ENCODE data around the gene FAM171A1.

The FAM171A1 gene

GRCh38 chr10:15197911-15198310 lies 173.2 kb downstream of the FAM171A1 start:
- Histone ChIP-seq H3K9me3 (peaks cover 13% of the 10 kb centered on the region), H3K27ac (no peak overlapping the region), H3K4me3 (ENCODE audit: low read depth in 1 of 2, low read length in 1 of 2) (no peak overlapping the region), H3K27me3 (peaks cover 50% of the 10 kb centered on the region), H3K4me1 (ENCODE audit: control insufficient read depth in 1 of 2, insufficient read depth in 1 of 2, low read depth in 1 of 2, low read length in 1 of 2) (peaks cover 4 to 5% of the 10 kb centered on the region in 2 experiments), H3K36me3 (no peaks in the 10 kb centered on the region)
- no peak for TF ChIP-seq CTCF (IDR thresholded peaks at IDR 0.05)

GRCh38 chr10:15197276-15197675 lies 173.8 kb downstream of the FAM171A1 start:
- Histone ChIP-seq H3K27ac (no peak overlapping the region), H3K36me3 (no peaks in the 10 kb centered on the region), H3K4me1 (ENCODE audit: control insufficient read depth in 1 of 2, insufficient read depth in 1 of 2, low read depth in 1 of 2, low read length in 1 of 2) (peaks cover 4 to 5% of the 10 kb centered on the region in 2 experiments), H3K9me3 (peaks cover 13% of the 10 kb centered on the region), H3K27me3 (peaks cover 49% of the 10 kb centered on the region), H3K4me3 (ENCODE audit: low read depth in 1 of 2, low read length in 1 of 2) (no peak overlapping the region)
- TF ChIP-seq CTCF (IDR thresholded peaks at IDR 0.05) = no peak

GRCh38 chr10:15196021-15196834 lies 174.9 kb downstream of the FAM171A1 start:
- H3K36me3 ChIP-seq = no peaks in the 10 kb centered on the region
- H3K27me3 ChIP-seq = peaks cover 41% of the 10 kb centered on the region
- TF ChIP-seq CTCF (IDR thresholded peaks at IDR 0.05) = no peak
- H3K4me1 ChIP-seq (ENCODE audit: control insufficient read depth in 1 of 2, insufficient read depth in 1 of 2, low read depth in 1 of 2, low read length in 1 of 2) = peaks cover 4 to 5% of the 10 kb centered on the region in 2 experiments
- H3K4me3 ChIP-seq (ENCODE audit: low read depth in 1 of 2, low read length in 1 of 2) = no peak overlapping the region
- peaks cover 13% of the 10 kb centered on the region for H3K9me3 ChIP-seq
- no peak overlapping the region for H3K27ac ChIP-seq

GRCh38 chr10:15189133-15189885 lies 181.8 kb downstream of the FAM171A1 start:
- H3K4me1 ChIP-seq (ENCODE audit: control insufficient read depth in 1 of 2, insufficient read depth in 1 of 2, low read depth in 1 of 2, low read length in 1 of 2) = no peaks in the 10 kb centered on the region
- H3K4me3 ChIP-seq (ENCODE audit: low read depth in 1 of 2, low read length in 1 of 2) = no peak overlapping the region
- peaks cover 4% of the 10 kb centered on the region for H3K9me3 ChIP-seq
- no peak overlapping the region for H3K27ac ChIP-seq
- H3K27me3 ChIP-seq = peaks cover 26% of the 10 kb centered on the region
- H3K36me3 ChIP-seq = no peaks in the 10 kb centered on the region
- TF ChIP-seq CTCF (IDR thresholded peaks at IDR 0.05) = no peak

- Histone ChIP-seq H3K4me3 (ENCODE audit: low read depth in 1 of 2, low read length in 1 of 2) (no peak overlapping the region), H3K36me3 (no peaks in the 10 kb centered on the region), H3K4me1 (ENCODE audit: control insufficient read depth in 1 of 2, insufficient read depth in 1 of 2, low read depth in 1 of 2, low read length in 1 of 2) (no peaks in the 10 kb centered on the region), H3K27ac (no peak overlapping the region), H3K9me3 (no peaks in the 10 kb centered on the region), H3K27me3 (peaks cover 33% of the 10 kb centered on the region)
- TF ChIP-seq CTCF (IDR thresholded peaks at IDR 0.05) = no peak
These were observed 182.5 kb downstream of the FAM171A1 start for GRCh38 chr10:15188603-15189002.

All from neutrophil (primary cell).